Esophagus muscularis mucosa (tissue), 4 donors: Measurements from ENCODE around the gene SNX18. TPM values are rescaled to one million over a fixed set of nuclear protein-coding genes. Genes with fewer than 3 reads are reported as not detected.

Source experiments
- DNase-seq: peaks from one replicate; pipeline ENCODE4 v3.0.0-alpha.2; 2017; ENCODE audit errors: extremely low spot score
- H3K27ac ChIP-seq, 4 donors: fragments of 200-600 bp; sonication (generic); replicated peaks in 1 of 4; 1 replicate in 3 of 4; 2 replicates in 1 of 4; pipeline ENCODE4 v1.5.1; 2016 to 2019; ENCODE audit warnings: mild to moderate bottlenecking in 1 of 4
- H3K27me3 ChIP-seq, 4 donors: fragments of 200-600 bp; sonication (generic); one replicate each; pipeline versions ENCODE4 v1.5.1 to v1.6.0; 2016 to 2019
- H3K36me3 ChIP-seq, 4 donors: fragments of 200-600 bp; sonication (generic); one replicate each; pipeline ENCODE4 v1.5.1; 2016 to 2019
- H3K4me1 ChIP-seq, 4 donors: fragments of 200-600 bp; sonication (generic); one replicate each; pipeline ENCODE4 v1.5.1; 2016 to 2019
- H3K4me3 ChIP-seq, 4 donors: fragments of 200-600 bp; sonication (generic); 1 replicate in 2 of 4; 2 replicates in 2 of 4; pipeline ENCODE4 v1.5.1; 2016 to 2019; ENCODE audit warnings: mild to moderate bottlenecking in 4 of 4, moderate library complexity in 1 of 4
- H3K9me3 ChIP-seq, 4 donors: fragments of 200-600 bp; sonication (generic); 1 replicate in 3 of 4; 2 replicates in 1 of 4; pipeline ENCODE4 v1.5.1; 2016 to 2019
- CTCF ChIP-seq, 3 experiments: fragments of 200-600 bp in 2 of 3; fragments of 450-650 bp in 1 of 3; sonication (generic) in 2 of 3; IDR thresholded peaks; one replicate each; pipeline ENCODE4 v1.5.1; 2017 to 2019; ENCODE audit warnings: antibody characterized with exemption in 3 of 3, mild to moderate bottlenecking in 2 of 3, moderate library complexity in 1 of 3
- EP300 ChIP-seq: sonication (generic); formaldehyde crosslinking; IDR thresholded peaks from one replicate; pipeline ENCODE4 v1.6.1; 2017; ENCODE audit warnings: antibody characterized with exemption
- POLR2A ChIP-seq: fragments of 450-650 bp; IDR thresholded peaks from one replicate; pipeline ENCODE4 v1.6.1; 2017; ENCODE audit warnings: antibody characterized with exemption, moderate library complexity, mild to moderate bottlenecking, low read depth
- POLR2AphosphoS5 ChIP-seq, 2 donors: sonication (generic); formaldehyde crosslinking; IDR thresholded peaks; one replicate each; pipeline ENCODE4 v1.6.1; 2017; ENCODE audit warnings: antibody characterized with exemption in 2 of 2
- WGBS: methylation state at CpG from one replicate; pipeline ENCODE4 v1.1.5; 2018; 5-methylcytosine and 5-hydroxymethylcytosine counted together
- intact Hi-C: fragments of 100-400 bp; cut with DNase I; formaldehyde crosslinking; loops from one replicate; pipeline ENCODE4 v1.15.1; 2023
- total RNA-seq, 4 donors: library from RNA; depleted of rRNA; stranded (reverse); fragments of >200 nt; gene quantifications; one replicate each; pipeline versions ENCODE4 v1.1.0 to v1.2.1, GENCODE V29; 2016

SNX18 gene
- total RNA-seq, 4 donors from 2014 or later: 34.1 to 93.3 (median 57.4) TPM

- intact Hi-C loops: no loop called here
- Histone ChIP-seq H3K27ac (no peak overlapping the region), H3K27me3 (no peaks in the 10 kb centered on the region), H3K4me1 (peaks cover 5 to 13% (median 10%) of the 10 kb centered on the region in 4 donors), H3K9me3 (no peaks in the 10 kb centered on the region), H3K4me3 (no peak overlapping the region), H3K36me3 (no peaks in the 10 kb centered on the region)
- no peak for DNase-seq
- WGBS: 77% methylated on average over 4 of the region's 4 CpGs
- TF ChIP-seq POLR2A (no peak), POLR2AphosphoS5 (IDR thresholded peaks at IDR 0.05) (no peak), EP300 (no peak), CTCF (IDR thresholded peaks at IDR 0.05) (no peak)
Measured at GRCh38 chr5:54573812-54574489, 56.4 kb downstream of the SNX18 start.

- Histone ChIP-seq H3K4me3 (no peak overlapping the region), H3K27ac (no peak overlapping the region), H3K9me3 (no peaks in the 10 kb centered on the region), H3K36me3 (no peaks in the 10 kb centered on the region), H3K27me3 (no peaks in the 10 kb centered on the region), H3K4me1 (peaks cover 4 to 21% (median 16%) of the 10 kb centered on the region in 4 donors)
- 79% methylated on average over 5 of the region's 5 CpGs for WGBS
- DNase-seq: no peak
- intact Hi-C loops: no loop called here
- TF ChIP-seq EP300 (no peak), CTCF (IDR thresholded peaks at IDR 0.05) (no peak), POLR2A (no peak), POLR2AphosphoS5 (IDR thresholded peaks at IDR 0.05) (no peak)
Measured at GRCh38 chr5:54577528-54577927, 60.0 kb downstream of the SNX18 start.

GRCh38 chr5:54577937-54578653 lies 60.5 kb downstream of the SNX18 start:
- WGBS: 79% methylated on average over 6 of the region's 7 CpGs
- no peaks in the 10 kb centered on the region for H3K9me3 ChIP-seq
- TF ChIP-seq POLR2A (no peak), EP300 (no peak), CTCF (IDR thresholded peaks at IDR 0.05) (no peak), POLR2AphosphoS5 (IDR thresholded peaks at IDR 0.05) (no peak)
- H3K4me3 ChIP-seq: no peak overlapping the region
- intact Hi-C loops: no loop called here
- no peak overlapping the region for H3K27ac ChIP-seq
- DNase-seq: no peak
- no peaks in the 10 kb centered on the region for H3K27me3 ChIP-seq
- no peaks in the 10 kb centered on the region for H3K36me3 ChIP-seq
- H3K4me1 ChIP-seq: peaks cover 4 to 23% (median 16%) of the 10 kb centered on the region in 4 donors

GRCh38 chr5:54579591-54580295 lies 62.2 kb downstream of the SNX18 start:
- Histone ChIP-seq H3K4me1 (peaks cover 4 to 23% (median 16%) of the 10 kb centered on the region in 4 donors), H3K27me3 (no peaks in the 10 kb centered on the region), H3K36me3 (no peaks in the 10 kb centered on the region), H3K4me3 (no peak overlapping the region), H3K27ac (no peak overlapping the region), H3K9me3 (no peaks in the 10 kb centered on the region)
- 52% methylated on average over 1 of the region's 1 CpG for WGBS
- intact Hi-C loops: no loop called here
- TF ChIP-seq POLR2A (no peak), POLR2AphosphoS5 (IDR thresholded peaks at IDR 0.05) (no peak), EP300 (no peak), CTCF (IDR thresholded peaks at IDR 0.05) (no peak)
- DNase-seq: no peak
